ENCODE data around the gene OR14J1.

DNA sequence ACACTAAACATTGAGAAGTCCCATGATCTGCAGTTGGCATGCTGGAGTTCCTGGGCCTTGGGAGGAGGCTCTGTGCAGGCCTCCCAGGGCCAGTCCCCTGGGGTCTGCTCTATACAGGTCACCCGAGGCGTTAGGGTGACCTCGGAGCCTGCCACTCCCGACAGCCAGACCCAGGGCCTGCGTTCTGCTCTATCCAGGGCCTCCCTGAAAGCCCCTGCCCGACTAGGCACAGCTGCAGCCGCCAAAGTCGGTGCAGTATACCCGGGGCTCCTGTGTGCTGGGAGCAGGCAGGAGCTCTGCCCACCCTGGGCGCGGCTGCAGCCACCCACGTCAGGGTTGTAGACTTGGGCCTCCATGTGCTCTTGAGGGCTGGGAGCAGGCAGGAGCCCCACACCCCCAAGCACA is 6.3 kb upstream of the OR14J1 start:
- TF ChIP-seq CTCF (IDR thresholded peaks at IDR 0.05; ENCODE audit: low read depth, low read length) (no peak), POLR2A (IDR thresholded peaks at IDR 0.05; ENCODE audit: extremely low read depth, insufficient read length) (no peak), MAX (IDR thresholded peaks at IDR 0.05; ENCODE audit: low read depth, low read length) (no peak), MYC (IDR thresholded peaks at IDR 0.05; ENCODE audit: low read depth, low read length) (no peak)
